Endometrial microvascular endothelial cells (primary cell): ENCODE results near the gene IFI27L2. TPM values are rescaled to one million over a fixed set of nuclear protein-coding genes. Genes with fewer than 3 reads are reported as not detected.

Experiments used
- in situ Hi-C: cut with HindIII; loops from 2 replicates; pipeline ENCODE4 v1.10.0; 2017; ENCODE audit warnings: low sequenced_read_pairs, low pct_unique_long_range_greater_than_20kb; ENCODE audit errors: inconsistent ontology term
- total RNA-seq: library from RNA; depleted of rRNA; stranded (reverse); fragments of >200 nt; gene quantifications from one replicate; pipeline ENCODE4 v1.2.3, GENCODE V29; 2015; ENCODE audit errors: inconsistent ontology term

IFI27L2 gene
- total RNA-seq, 1 donor from 2014 or later: 82.9 TPM

- in situ Hi-C loops: no loop called here
Measured at GRCh38 chr14:94126419-94126677, 3.1 kb downstream of the IFI27L2 start.

GRCh38 chr14:94125659-94126418 is 3.6 kb downstream of the IFI27L2 start:
- in situ Hi-C loops: no loop called here

- in situ Hi-C loops: no loop called here
Measured at GRCh38 chr14:94124582-94125377, 4.6 kb downstream of the IFI27L2 start.

GRCh38 chr14:94123868-94124267 is 5.5 kb downstream of the IFI27L2 start:
- in situ Hi-C loops: no loop called here

DNA sequence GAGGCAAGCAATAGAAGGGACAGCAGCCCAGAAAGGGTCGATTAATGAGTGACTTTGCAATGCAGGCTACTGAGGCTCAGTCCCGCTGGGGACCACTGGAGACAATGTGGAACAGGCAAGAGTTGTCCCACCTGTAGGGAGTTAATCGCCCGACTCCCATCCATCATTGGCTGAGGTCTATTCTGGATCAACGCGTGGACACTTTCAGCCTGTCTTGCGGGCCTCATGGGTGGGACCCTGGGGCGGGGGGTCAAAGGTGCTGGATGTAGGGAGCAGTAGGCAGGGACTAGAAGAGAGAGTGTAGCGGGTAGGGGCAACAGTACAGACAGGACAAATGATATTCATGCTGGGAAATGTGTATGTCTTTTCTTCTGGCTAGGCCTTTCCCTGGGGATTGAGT is 6.1 kb downstream of the IFI27L2 start:
- in situ Hi-C loops: no loop called here

DNA sequence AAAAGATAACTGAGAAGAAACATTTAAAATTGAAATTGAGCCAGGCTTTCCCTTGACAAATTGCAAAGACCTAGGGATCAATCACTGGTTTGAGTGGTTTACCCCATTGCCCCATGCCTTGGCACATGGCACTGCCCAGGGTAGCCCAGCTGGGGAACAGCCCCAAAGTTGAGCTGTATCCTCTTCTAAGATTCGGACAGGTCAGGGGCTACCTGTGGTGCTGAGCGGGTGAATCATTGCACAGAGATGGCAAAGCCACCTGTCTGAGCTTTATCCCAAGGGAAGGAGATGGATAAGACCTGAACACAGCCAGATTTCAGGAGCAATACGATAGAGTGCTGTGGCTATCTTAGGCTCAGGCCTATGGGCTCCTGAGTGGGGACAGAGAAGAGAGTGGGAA is 7.0 kb downstream of the IFI27L2 start:
- in situ Hi-C loops: no loop called here

DNA sequence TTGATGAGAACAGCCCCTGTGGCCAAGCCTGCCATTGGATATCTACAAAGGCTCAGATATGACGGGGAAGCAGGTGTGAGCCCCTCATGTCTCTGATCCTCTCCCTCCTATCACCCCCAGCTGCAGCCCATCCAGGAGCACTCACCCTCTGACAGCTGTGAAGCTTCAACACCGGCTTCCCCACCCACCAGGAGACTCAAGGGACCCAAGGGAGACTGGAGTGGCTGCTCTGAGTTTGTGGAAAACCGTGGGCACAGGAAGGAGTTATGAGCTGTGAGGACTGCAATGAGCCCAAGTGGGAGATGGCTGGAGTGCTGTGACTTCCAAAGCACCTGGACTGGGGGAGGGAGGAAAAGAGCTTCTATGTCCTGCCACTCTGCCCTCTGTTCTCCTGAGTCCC is 7.9 kb downstream of the IFI27L2 start:
- in situ Hi-C loops: no loop called here

- in situ Hi-C loops: no loop called here
Measured at GRCh38 chr14:94120667-94121340, 8.6 kb downstream of the IFI27L2 start.

DNA sequence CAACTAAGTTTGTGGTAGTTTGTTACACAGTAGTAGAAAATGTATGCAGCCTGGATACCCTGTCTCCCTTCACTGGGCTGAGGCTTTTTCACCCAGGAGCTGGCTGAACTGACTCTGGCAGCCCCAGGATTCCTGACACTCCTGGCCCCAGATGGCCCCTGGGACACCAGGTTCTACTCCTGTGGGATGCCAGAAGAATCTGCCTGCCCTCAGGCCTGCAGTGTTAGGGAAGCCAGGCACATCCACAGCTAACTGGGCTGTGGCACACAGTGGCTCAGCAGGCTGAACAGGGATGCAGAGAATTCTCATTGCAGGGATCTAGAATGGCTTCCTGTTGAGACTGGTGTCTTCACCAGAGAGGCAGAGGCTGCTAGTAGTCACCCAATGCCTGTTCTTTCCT is 10.3 kb downstream of the IFI27L2 start:
- in situ Hi-C loops: no loop called here

DNA sequence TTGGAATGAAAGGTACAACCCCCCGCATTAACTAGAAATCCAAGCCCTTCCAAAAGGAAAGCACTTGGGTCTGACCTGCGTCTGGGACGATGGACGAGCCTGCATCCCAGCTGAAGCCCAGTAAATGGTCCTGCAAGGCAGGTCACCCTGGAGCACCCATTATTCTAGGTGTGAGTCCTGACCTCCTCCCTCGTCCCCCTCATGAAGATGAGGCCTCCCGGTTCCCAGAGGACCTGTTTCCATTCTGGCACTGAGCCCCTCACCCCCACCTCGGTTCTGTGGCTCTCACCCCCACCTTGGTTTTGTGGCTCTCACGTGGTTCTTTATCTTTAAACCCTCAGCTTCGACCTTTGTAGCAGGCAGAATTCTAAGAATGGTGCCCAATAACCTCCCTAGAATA is 11.5 kb downstream of the IFI27L2 start:
- in situ Hi-C loops: no loop called here

DNA sequence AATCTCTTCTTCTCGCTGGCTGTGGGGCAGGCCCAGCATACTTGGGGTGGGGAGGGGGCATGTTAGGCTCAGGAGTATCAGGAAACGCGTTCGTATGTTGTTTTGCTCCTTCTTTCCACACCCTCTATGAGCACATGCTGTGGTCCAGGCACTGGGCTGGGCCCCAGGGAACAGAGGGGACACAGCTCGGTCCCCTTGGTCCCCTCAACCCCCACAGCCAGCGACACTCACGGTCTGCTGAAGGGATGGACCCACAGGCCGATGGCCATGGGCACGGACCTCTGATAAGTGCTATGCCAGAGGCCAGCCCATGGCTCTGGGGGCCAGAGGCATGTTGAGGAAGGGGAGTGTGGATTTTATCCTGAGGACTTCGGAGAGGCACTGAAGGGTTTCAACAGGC is 12.7 kb downstream of the IFI27L2 start:
- in situ Hi-C loops: no loop called here

DNA sequence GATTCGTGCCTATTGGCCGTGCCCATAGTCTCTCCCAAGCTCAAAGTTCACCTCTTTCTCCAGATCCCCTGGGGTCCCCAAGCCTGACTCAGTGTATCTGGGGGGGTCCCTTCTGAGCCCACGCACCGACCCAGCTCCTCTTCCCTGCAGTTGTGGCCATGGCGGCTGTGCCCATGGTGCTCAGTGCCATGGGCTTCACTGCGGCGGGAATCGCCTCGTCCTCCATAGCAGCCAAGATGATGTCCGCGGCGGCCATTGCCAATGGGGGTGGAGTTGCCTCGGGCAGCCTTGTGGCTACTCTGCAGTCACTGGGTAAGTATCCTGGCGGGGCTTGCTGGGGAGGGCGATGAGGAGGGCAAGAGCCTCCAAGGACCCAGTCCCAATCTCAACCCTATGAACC is 13.8 kb downstream of the IFI27L2 start:
- in situ Hi-C loops: no loop called here

- in situ Hi-C loops: no loop called here
Measured at GRCh38 chr14:94115058-94115591, 14.3 kb downstream of the IFI27L2 start.

DNA sequence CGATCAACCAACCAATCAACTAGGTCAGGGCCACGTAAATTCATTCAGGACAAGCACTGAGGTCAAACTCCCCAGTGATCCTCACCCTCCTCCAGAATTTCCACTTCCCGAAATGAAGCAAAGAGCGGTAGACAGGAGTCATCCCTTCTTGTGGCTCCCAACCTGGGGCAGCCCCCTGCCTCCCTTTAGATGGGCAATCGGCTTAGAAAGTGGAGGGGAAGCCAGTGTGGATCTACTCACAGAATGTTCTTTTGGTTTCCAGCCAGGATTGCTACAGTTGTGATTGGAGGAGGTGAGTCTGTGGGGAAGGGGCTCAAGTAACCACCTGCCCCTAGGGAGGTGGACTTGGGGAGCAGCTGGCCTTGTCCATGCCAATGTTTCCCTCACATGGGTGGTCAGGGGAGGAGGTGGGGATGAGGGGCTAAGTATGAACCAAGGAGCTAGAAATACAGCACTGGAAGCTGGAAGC is 14.8 kb downstream of the IFI27L2 start:
- in situ Hi-C loops: no loop called here

- in situ Hi-C loops: no loop called here
Measured at GRCh38 chr14:94113908-94114588, 15.4 kb downstream of the IFI27L2 start.

DNA sequence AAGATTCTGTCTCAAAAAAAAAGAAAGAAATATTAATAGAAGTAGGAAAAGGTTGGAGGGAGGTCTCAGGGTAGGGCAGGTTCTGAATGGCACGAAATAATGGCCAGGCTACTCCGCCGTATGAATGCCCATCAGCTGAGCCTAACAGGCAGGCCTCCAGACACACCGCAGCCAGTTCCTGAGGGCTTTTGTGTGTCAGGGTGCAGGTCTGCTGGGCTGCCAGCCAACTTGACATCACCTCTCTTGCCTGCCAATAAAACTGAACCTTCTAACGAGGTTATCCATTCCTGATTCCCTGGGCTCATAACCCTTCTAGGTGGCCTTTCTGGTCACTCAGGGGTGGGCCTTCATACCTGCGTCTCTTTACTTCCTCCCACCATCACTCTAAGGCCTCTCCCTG is 15.9 kb downstream of the IFI27L2 start:
- in situ Hi-C loops: no loop called here

DNA sequence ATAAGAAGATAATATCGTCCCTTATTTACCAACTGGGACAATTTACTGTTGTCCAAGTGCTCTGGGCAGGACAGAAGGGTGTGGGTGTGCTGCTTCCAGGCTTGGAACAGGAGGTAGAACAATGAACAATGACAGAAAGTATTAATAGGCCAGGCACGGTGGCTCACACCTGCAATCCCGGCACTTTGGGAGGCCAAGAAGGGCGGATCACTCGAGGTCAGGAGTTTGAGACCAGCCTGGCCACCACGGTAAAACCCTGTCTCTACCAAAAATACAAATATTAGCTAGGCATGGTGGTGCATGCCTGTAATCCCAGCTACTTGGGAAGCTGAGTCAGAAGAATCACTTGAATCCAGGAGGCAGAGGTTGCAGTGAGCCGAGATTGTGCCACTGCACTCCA is 16.3 kb downstream of the IFI27L2 start:
- in situ Hi-C loops: no loop called here

- in situ Hi-C loops: no loop called here
Measured at GRCh38 chr14:94112513-94113063, 16.8 kb downstream of the IFI27L2 start.
